GM12873 (cell line): Measurements from ENCODE around the gene TAF9B.

ENCODE experiments used
- TF ChIP-seq, protein P1 (sequence below): IDR thresholded peaks from 2 replicates; pipeline ENCODE4 v1.5.1; 2012; ENCODE audit warnings: low read depth, mild to moderate bottlenecking, moderate library complexity, low read length, control low read depth; ENCODE audit not compliant: insufficient read depth; ENCODE audit errors: missing control alignments

The TAF9B gene, protein sequence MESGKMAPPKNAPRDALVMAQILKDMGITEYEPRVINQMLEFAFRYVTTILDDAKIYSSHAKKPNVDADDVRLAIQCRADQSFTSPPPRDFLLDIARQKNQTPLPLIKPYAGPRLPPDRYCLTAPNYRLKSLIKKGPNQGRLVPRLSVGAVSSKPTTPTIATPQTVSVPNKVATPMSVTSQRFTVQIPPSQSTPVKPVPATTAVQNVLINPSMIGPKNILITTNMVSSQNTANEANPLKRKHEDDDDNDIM

DNA sequence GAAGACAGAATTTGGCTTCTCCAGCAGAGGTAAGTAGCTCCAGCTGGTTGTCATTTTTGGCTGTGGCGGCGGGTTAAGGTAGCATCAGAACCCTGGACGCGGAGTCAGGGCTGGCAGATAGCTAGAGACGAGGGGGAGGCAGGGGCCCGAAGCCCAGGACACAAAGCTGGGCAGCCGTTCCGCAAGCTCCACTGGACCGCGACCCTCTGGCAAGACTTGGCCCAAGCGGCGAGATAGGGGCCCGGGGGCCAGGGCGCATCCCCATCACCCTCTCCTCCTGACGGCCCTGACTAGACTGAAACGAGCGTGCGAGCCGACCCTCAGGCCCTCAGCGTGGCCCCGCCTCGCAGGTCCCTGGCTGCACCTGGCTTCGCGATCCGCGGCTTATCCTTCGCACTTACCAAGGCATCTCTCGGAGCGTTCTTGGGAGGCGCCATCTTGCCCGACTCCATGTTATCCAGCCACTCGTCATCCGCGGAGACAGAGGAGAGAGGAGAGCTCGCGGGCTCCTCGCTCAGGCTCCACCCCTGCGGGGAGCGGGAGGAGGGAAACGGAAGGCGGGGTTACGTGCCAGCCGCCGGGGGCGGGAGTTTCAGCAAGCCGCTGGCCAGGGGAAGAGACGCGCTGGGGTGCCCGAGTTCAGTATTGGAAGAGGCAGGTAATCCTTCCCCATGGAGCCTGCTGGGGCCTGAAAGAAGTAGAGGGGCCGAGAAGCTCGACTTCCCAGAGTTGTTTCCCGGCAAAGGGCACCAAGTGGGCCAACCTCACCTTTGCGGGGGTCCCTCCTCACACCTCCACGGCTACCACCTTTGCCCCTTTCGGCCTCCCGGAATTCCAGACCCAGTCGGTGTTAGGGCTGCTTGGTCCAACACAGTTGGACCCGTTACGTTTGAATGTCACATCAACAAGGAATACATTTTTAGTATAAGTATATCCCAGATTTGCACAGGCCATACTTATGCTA is at the start of gene TAF9B:
TSS of gene TAF9B (minus strand) at position 491 of the 964 bp plus-strand sequence. CDS start at position 452, 39 bp downstream.
- TF ChIP-seq, protein P1, sequence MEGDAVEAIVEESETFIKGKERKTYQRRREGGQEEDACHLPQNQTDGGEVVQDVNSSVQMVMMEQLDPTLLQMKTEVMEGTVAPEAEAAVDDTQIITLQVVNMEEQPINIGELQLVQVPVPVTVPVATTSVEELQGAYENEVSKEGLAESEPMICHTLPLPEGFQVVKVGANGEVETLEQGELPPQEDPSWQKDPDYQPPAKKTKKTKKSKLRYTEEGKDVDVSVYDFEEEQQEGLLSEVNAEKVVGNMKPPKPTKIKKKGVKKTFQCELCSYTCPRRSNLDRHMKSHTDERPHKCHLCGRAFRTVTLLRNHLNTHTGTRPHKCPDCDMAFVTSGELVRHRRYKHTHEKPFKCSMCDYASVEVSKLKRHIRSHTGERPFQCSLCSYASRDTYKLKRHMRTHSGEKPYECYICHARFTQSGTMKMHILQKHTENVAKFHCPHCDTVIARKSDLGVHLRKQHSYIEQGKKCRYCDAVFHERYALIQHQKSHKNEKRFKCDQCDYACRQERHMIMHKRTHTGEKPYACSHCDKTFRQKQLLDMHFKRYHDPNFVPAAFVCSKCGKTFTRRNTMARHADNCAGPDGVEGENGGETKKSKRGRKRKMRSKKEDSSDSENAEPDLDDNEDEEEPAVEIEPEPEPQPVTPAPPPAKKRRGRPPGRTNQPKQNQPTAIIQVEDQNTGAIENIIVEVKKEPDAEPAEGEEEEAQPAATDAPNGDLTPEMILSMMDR = no peak

DNA sequence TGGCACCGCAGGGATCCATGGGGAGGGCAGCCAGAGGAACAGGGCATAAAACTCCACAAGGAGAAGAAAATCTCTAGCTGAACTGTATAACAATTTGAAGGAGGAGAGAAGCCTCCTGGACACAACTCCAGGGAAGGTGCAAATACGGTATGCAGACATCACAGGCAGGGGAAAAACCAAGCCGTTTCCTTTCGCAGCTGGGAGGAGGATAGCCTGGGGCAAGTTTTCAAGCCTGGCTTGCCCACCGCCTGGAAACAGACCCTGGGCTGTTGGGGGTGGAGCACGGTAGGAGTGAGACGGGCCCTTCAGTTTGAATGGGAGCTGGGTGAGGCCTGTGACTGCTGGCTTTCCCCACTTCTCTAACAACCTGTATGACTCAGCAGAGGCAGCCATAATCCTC is 43.4 kb upstream of the TAF9B start:
- TF ChIP-seq, protein P1 = no peak

DNA sequence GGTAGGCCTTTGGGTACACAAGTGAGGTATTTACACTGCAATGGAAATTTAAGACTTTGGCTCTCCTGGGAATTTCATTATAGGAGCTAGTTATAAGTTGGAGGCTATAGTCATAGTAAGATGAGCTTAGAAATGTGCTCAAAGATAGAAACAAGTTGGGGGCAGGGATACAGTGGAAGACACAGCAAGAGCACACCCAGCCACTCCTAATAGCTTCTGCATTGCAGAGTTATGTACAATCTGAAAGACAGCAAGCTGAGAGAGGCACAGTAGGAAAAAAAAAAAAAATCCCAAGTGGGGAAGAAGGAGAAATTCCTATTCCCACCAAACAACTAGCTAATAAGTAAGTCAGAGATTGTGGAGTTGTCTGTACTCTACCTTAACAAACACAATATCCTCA is 41.9 kb upstream of the TAF9B start:
- TF ChIP-seq, protein P1 = no peak

DNA sequence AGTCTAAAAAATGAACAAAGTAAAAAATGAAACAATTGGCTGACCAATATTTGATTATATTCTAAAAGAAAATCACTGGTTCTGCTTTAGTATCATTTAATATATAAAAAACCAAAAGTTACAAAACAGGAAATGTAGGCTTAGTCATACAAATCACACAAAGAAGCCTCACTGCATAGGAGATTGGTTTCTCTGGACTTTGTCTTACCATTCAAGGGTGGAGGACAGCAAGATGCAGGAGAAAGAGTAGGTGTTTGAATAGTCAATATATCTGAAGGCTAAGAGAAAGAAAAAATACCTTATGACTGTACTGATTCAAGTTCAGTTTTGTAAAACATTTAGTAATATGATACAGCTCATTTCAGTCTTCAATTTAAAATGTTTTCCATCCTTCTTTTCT is 28.6 kb upstream of the TAF9B start:
- TF ChIP-seq, protein P1 = no peak

DNA sequence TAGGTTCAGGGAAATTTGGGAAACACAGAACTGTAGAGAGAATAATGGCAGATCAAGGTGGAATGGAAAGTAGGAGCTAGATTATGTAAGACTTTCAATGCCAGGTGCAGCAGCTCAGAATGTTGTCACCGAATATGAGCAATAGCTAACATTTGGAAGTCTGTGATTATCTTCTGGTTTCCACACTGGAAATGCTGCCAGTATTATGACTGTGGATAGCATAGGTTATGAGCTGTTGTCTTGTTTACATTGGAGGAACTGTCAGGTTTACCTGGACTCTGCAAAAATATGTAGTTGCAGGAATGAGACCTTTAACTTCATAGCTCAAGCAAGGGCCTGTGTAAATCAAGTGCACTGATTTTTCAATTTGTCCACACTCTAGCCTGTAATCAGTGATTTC is 26.0 kb upstream of the TAF9B start:
- TF ChIP-seq, protein P1 = no peak

DNA sequence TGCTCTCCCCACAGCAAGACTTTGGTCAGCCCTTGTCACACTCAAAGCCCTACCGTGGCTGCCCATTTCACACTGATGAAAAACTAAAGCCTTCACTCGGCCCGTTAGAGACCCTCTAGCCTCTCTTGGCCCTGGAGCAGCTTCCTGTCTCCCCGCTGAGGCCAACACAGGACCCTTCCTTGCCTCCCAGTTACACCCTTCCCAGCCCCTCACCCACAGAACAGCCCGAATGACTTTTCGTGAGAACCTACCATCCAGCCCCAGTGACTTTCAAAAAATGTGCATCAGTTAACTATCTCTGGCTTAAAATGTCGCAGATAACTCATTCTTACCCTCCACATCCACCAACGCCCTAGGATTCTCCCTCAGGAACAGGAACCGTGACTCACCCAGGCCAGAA is 756 bp upstream of the TAF9B start:
- TF ChIP-seq, protein P1 = no peak
